ENCODE results near the gene CSHL1.
A peak's percentile ranks its signal among the peaks of the same experiment; 100 is the strongest.
"Not testable (repeated sequence)": the region's sequence is repeated elsewhere in the genome, so short reads cannot be mapped to it uniquely, and the experiment has no call there.

CSHL1 gene

GRCh38 chr17:63939884-63940283, 28.8 kb upstream of the CSHL1 start:
- DNase-seq, result no peak

GRCh38 chr17:63939401-63939800, 28.3 kb upstream of the CSHL1 start:
- no peak for DNase-seq

GRCh38 chr17:63937920-63938319, 26.9 kb upstream of the CSHL1 start:
- no peak for DNase-seq

- DNase-seq, result no peak
These were observed 26.3 kb upstream of the CSHL1 start for GRCh38 chr17:63937319-63937718.

GRCh38 chr17:63934183-63935112, 23.4 kb upstream of the CSHL1 start:
- DNase-seq, result no peak

- DNase-seq, result no peak
These were observed 22.5 kb upstream of the CSHL1 start for GRCh38 chr17:63933598-63933997.

- no peak for DNase-seq
These were observed 21.7 kb upstream of the CSHL1 start for GRCh38 chr17:63932721-63933120.

- peak; percentile 49 for DNase-seq
These were observed 21.0 kb upstream of the CSHL1 start, which contains the start of gene CD79B for GRCh38 chr17:63931981-63932561. CD79B (minus strand) TSS chr17:63932331; CDS start chr17:63932261, 70 bp downstream.

- DNase-seq, result peak; percentile 55
These were observed 20.0 kb upstream of the CSHL1 start for GRCh38 chr17:63930951-63931575.

- DNase-seq, result no peak
These were observed 19.1 kb upstream of the CSHL1 start for GRCh38 chr17:63929860-63930766.

GRCh38 chr17:63928966-63929695, 18.1 kb upstream of the CSHL1 start:
- no peak for DNase-seq

GRCh38 chr17:63928172-63928666, 17.2 kb upstream of the CSHL1 start:
- DNase-seq, result no peak

GRCh38 chr17:63927464-63928171, 16.6 kb upstream of the CSHL1 start:
- DNase-seq, result no peak

- no peak for DNase-seq
These were observed 15.1 kb upstream of the CSHL1 start for GRCh38 chr17:63926164-63926563.

- DNase-seq, result no peak
These were observed 14.6 kb upstream of the CSHL1 start for GRCh38 chr17:63925615-63926014.

GRCh38 chr17:63922402-63922801, 11.3 kb upstream of the CSHL1 start:
- not testable (repeated sequence) for DNase-seq

- DNase-seq, result not testable (repeated sequence)
These were observed 9.7 kb upstream of the CSHL1 start for GRCh38 chr17:63920779-63921178.

GRCh38 chr17:63920050-63920449, 9.0 kb upstream of the CSHL1 start:
- DNase-seq, result not testable (repeated sequence)

- DNase-seq, result peak; percentile 80
These were observed 8.3 kb upstream of the CSHL1 start for GRCh38 chr17:63919311-63919723.

GRCh38 chr17:63918789-63919305, 7.8 kb upstream of the CSHL1 start, which contains the start of gene GH1:
GH1 (minus strand) TSS chr17:63918839; CDS start chr17:63918776, 63 bp downstream.
- not testable (repeated sequence) for DNase-seq

- DNase-seq, result no peak
These were observed 7.2 kb upstream of the CSHL1 start for GRCh38 chr17:63918305-63918704.

All from stimulated activated CD4-positive, alpha-beta T cell treated with anti-CD3 and anti-CD28 coated beads, Interleukin-4, amount 100 ng/mL, for 24 hours (primary cell).